NOMO-1 (cell line): ENCODE data around the gene MXRA8.
A peak's percentile ranks its signal among the peaks of the same experiment; 100 is the strongest.

Experiments used
- DNase-seq, 2 experiments: peaks; one replicate each; lab custom pipeline; 2025; ENCODE audit not compliant: unreplicated experiment in 2 of 2; lab: John Stamatoyannopoulos, UW

Gene MXRA8

DNA sequence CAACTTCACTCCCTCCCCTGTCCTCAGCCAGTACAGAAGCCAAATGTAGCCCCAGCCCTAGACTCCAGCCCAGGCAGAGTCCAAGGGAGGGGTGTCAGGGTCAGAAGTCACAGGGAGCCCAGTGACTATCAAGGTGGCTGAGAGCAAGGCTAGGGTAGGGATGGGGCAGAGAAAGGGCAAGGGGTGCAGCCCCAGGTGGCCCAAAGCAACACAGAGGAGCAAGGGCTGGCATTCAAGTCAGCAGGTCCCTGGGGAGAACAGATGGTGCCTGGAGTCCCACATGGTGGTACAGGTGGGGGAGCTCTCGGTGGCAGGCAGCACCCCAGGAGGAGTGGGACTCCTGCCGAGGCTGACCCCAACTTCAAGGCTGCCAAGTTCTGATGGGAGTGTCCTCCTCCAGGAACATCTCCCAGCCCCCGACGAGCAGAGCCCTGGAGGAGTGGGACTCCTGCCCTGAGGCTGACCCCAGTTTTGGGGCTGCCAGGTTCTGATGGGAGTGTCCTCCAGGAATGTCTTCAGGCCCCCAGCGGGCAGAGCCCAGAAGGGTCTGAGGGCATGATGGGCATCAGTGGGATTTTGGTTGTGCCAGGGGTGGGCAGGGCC is 5.5 kb downstream of the MXRA8 start:
- DNase-seq, result no peak

DNA sequence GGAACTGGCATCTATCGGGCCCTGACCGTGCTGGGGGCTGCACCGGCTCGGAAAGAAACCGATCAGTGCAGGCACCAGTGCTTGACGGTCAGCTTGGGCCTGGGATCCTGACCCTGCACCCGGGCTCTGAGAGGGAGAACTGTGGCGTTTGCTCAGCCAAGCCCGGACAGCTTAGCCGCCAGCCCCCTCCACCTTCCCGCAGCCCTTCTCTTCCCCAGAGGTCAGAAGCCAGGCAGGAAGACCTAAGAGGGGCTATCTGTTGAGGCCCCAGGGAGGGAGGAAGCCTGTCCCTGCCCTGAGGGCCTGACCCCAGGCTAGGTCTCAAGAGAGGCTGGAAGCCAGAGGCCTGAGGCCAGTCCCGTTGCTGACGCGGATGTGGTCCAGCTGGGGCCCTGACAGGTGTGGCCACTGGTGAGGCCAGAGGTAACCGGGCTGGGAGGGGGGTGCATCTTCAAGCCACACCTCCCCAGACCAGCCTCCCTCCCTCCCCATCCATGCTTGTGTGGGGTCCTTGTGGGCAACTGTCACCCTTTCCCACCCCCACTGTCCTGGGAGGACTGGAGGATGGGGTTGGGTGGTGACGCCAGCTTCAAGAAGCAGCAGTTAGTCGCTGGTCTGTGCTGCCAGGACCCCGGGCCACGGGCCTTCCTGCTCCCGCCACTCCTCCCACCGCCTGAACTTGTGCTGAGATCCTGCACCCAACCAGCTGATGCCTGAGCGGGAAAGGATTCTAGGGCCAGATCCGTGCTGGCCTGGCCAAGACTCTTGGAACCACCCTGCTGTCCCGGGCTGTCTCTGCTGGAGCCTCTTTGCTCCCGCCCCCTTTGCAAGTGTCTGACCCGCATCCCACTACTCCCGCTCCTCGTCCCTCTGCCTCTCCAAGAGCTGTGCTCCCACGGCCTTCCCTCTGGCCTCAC is 6.6 kb downstream of the MXRA8 start:
- no peak for DNase-seq

DNA sequence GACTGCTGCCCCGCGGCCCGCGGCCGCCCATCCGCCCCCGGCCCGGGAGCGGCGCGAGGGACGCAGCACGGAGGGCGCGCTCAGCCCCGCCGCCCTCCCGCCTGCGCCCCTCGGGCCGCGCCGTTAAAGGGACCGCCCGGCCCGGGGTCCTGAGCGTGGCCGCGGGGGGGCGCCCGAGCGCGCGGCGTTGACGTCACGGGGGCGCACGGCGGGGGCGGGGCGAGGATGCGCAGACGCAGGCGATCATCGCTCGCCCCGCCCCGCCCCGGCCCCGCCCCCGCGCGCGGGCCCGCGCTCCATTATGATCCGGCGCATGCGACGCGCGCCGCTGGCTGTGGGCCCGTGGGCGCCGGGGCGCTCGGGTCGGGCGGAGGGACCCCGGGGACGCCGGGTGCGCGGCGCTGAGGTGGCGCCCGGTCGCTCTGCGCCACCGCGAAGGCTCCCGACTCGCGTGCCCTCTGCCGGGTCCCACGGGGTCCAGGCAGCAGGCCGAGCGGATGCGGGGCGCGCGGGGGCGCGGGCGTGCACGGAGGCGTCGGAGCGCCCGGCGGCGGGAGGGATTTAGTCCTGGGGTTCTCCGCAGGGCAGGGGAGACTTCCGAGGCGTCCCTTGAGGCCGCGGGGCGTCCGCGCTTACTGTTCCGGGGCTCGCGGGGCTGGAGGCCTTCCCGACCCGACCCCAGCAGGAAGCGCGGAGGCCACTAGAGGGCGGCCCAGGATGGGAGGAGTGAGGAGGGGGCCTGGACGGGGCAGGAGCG is 8.9 kb downstream of the MXRA8 start, which contains the start of gene DVL1:
Gene DVL1, minus strand, starts transcription at position 163 of the 757 bp plus-strand sequence. CDS start 353 bp downstream, outside the sequence.
- peak; percentile 18 to 68 for DNase-seq

DNA sequence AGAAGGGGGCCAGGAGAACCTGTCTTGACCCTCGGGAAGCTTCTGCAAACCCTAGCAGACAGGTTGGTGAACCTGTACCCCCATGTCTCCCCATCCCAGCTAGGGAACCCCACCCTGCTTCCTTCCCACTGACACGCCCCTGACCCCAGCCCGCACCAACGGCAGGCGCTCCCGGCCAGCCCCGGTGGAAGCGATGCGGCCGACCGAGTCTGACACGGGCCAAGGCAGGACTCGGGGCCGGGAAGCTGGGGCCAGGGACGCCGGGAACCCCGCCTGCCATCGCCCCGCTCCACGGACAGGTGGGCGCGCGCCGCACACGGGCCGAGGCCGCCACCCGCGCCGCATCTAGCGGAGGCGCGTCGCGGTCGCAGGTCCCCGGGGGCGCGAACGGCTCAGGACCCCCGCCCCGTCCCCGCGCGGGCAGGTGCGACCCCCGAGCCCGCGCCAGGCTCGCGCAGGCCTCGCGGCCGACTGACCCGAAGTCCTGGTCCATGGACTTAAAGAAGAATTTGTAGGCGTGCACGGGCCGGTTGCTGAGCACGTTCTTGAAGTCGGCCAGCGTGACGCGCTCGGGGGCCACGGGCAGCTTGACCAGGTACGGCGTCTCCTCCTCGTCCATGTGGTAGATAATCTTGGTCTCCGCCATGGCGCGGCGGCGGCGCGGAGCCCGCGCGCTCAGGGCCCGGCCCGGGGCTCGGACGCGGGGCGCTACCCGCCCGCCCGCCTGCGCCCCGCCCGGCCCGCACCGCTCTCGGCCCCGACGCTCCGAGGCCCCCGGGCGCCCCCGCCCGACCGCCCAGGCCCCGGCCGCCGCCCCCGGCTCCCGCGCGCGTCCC is 9.7 kb downstream of the MXRA8 start:
- no peak for DNase-seq

DNA sequence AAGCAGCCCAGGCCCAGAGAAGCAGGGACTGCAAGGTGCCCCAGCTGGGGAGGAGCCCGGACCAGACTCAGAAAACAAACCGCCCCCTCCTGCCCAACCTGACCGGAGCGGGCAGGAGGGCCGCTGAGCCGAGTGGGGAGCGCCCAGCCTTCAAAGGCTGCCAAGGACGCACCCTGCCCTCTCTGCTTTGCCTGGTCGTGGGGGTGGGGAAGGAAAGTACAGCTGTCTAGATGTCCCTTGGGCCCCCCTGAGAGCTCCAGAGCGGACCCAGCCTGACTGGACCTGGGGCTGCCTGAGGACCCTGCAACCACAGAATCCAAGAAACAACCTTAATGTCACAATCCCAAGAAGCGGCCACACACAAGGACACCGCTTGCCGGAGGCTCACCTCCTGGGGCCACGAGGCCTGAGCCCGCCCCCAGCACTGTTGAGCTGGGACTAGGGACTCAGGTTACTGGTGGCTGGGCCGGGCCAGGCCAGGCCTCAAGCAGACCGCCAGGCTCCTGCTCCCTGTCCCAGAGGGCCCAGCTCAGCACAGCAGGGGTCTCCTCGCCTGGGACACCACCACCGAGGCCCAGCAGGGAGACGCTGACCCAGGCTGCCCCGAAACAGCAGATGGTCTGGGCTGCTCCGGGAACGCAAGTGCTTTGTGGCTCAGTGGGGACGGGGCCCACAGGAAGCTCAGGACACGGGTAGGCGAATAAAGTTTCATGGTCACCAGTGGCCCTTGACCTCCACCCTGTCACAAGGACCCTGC is 10.5 kb downstream of the MXRA8 start:
- DNase-seq, result no peak

DNA sequence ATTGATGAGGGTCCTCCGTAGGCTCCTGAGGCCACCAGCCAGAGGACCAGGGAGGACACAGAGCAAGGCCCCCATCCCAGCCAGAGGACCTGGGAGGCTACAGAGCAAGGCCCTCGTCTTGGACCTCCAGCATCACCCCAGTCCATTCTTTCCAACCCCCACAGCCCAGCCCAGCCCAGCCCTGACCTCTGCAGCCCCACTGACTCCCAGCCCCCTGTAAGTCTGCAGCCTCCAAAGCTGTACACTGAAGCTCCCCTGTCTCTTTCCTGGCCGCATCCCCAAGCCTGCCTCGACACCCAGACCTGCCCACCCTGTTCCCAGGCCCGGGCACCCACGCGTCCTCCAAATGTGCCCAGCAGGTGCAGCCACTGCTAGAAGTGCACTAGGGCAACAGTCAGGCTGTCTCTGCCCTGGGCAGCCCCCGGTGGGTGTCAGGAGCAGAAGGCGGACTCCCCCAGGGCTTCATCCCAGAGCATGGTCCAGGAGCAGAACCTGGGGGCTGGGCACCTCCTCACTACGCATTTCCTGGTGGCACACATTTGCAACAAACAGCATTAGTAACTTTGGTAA is 11.2 kb downstream of the MXRA8 start:
- no peak for DNase-seq

DNA sequence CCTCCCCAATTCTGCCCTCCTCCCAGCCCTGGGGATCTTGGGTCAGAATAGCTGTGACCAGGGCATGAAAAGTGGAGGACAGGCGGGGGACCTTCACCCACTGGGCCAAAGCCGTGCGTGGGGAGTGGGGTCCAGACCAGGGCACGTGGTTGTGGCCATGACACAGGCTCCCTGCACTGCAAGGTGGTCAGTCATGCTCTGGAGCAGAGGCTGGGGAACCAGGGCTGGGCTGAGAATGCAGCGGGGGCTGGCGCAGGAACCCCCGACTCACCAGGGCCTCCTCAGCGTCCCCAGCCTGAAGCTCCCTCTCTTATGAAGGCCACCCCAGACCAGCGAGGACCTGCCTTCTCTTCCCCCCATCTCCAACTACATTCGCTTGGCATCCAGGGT is 11.9 kb downstream of the MXRA8 start:
- DNase-seq, result no peak

DNA sequence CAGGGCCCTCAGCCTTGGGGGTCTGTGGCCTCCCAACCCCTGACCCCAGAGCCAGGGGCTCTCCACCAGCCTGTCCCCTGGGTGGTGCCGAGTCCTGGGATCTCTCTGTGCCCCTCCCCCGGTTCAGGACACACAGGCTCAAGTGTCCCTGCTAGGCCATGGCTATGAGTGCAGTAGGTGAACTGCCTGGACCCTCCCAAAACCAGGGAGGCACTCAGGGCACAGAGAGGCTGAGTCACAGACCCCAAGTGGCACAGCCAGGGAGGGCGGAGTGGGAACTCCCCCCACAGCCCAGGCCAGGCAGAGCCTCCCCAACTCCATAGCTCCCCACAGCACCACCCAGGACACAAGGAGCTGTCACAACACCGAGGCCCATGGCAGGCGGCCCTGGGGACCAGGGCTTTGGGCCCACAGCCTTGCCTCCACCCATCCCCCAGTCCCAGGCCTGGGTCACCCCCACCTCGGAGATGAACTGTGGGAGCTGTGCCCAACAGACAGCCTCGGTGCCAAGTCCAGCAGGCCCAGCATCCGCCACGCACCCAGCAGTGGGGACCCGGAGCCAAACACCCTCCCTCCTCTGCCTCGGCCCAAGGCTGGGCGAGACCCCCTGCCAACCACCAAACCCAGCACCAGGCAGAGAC is 12.4 kb downstream of the MXRA8 start:
- DNase-seq, result no peak

DNA sequence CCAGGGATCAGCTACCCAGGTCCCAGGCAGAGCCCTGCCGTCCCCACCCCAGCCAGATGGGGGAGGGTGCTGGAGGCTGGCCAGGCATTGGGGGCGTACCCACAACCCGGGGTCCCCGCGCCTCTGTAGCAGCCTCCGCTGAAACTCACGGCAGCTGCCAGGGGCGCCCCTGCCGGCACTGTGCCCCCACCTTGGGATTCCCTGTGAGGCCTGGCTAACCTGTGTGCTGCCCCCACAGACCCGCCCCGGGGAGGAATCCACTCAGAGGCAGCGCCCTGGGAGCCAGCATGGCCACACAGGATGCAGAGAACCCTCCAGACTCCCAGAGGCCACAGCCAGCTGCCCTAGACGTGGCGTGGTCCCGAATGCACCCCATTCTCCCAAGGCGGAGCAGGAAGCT is 13.0 kb downstream of the MXRA8 start:
- no peak for DNase-seq

DNA sequence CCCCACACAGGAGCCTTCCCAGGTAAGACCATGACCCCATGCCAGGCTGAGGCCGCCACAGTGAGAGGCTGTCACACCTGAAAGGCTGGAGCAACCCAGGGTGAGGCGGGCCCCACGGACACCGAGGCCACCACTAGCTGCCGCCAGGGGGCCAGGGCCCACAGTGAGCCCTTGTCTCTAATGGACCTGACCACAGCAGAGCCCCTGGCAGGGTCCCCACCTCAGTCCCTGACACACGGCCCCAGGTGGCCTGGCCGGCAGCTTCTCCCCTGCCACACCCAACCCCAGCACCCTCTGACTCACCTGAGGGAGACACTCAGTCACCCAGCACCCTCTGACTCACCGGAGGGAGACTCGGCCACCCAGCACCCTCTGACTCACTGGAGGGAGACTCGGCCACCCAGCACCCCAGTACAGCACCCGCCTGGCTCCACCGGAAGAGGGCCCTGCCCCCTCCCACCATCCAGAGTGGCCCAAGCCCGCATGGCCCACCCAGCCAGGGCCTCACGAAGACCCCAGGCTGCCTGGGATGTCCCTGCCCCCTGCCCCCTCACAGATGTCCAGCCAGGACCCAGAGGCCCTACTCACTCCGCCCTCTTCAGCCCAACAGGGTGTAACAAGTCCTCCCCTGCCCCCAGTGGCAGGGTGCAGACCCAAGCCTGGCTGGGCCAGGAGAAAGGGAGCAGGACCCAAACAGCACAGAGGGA is 13.5 kb downstream of the MXRA8 start:
- DNase-seq, result no peak

DNA sequence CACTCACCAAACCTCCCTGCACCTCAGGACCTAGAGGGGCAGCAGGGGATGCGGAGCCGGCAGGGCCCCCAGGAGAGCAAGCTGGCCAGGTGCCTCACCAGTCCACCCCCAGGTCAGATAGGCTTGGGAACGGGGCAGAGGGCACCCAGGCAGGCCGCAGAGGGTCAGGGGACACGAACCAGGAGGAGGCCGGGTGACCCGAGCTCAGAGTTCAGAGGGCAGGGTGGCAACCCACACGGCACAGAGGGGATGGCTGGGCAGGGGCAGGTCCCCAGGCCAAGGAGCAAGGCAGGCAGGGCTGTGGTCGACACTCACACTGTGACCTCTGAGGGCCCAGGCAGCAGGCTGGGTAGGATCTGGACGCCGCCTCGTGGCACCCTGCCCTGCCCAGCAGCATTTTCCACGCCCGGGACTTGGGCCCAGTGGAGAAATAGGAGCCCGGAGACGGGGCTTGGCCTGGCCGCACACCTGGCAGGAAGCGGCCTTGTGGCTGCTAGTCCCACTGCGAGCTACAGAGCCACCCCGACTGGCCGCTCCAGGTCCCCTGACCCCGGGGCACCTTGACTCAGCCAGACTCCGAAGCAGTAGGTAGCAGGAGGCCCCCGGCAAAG is 14.4 kb downstream of the MXRA8 start:
- DNase-seq, result no peak

DNA sequence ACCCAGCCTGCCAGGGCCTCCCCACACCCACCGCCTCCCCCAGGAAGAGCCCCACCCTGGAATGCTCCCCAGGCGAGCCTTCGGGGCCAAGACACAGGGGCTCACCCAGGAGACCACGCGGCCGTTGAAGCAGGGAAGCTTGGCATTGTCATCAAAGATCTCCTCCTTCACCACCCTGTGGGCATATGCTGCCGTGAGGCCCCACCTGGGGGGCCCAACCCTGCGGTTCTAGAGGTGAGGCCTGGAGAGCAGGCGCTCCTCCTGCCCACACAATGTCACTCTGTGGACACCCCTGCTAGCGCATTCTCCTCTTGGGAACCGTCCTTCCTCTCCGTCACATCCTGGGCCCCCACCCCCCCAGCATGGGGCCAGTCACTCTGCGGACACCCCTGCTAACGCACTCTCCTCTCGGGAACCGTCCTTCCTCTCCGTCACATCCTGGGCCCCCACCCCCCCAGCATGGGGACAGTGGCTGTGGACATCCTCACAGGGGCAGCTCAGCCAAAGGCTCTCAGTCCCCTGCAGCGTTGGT is 15.7 kb downstream of the MXRA8 start:
- no peak for DNase-seq

DNA sequence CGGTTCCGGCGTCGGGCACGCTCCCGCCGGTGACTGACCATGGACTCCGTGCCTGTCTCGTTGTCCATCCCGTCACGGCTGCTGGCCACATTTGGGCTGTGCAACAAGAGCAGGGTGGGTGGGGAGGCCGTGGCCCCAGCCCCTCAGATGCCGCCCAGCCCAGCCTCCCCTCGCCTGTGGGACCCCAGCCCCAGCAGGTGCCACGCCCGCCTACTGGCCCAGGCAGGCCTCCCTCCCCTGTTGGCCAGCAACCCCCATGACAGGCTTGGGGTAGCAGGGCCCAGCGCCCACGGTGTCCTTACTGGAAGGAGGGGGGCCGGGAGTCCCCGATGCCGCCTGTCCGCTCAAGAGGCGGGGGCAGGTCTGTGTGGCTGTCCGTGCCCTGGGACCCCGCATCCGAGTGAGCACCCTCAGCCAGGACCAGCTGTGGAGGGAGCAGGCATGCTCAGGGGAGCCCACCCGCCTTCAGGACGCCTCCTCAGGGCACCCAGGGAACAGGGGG is 16.2 kb downstream of the MXRA8 start:
- no peak for DNase-seq

DNA sequence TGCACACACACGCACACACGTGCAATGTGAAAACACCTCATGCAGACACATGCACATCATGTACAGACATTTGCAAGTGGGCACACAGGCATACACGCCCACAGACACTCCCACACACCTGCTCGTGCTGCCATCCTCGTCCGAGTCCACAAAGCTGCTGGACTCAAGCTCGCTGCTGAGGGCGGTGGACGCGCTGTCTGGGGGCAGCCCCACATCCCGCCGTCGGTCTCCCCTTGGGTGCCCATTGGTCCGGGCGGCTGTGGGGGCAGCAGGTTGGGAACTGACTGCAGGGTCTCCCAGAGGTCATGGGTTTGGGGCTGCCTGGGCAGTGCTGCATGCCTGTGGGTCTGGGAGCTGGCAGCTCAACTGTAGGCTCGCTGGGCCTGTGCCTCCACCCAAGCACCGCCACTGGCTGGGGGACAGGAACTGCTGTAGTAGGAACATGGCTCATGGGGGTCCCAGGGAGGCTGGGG is 16.8 kb downstream of the MXRA8 start:
- no peak for DNase-seq

DNA sequence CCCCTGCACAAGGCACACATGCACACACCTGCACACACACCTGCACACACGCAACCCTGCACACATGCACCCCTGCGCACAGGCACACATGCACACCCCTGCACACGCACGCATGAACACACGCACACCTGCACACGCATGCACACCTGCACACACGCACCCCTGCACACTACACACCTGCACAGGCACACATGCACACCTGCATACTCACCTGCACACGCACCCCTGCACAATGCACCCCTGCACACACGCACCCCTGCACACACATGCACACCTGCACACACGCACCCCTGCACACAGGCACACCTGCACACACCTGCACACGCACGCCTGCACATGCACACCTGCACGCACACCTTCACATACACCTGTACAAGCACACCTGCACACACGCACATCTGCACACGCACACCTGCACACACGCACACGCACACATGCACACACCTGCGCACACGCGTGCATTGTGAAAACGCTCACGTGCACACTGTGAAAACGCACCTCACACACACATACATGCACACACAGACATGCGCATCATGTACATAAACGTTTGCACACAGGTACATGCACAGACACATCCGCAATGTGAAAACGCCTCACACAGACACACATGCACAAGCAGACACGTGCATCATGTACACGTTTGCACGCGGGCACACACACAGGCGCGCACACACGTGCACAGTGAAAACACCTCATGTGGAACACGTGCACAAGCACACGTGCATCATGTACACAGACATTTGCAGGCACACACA is 17.4 kb downstream of the MXRA8 start:
- DNase-seq, result no peak

DNA sequence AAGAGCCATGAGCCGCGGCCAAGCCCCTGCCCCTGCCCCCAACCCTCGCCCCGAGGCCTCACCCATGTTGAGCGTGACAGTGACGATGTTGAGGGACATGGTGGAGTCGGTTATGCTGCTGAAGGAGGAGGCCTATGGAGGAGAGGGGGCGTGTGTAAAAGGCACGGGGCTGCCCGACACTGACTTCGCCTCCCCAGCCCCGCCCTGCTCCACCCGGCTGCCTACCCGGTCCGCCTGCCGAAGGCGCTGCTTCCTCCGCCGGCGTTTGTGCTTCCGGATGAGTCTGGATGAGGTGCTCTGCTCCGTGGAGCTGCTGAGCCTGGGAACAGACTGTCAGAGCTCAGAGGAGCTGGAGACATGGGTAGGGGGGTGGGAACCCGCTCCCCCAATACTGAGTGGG is 18.2 kb downstream of the MXRA8 start:
- DNase-seq, result no peak

DNA sequence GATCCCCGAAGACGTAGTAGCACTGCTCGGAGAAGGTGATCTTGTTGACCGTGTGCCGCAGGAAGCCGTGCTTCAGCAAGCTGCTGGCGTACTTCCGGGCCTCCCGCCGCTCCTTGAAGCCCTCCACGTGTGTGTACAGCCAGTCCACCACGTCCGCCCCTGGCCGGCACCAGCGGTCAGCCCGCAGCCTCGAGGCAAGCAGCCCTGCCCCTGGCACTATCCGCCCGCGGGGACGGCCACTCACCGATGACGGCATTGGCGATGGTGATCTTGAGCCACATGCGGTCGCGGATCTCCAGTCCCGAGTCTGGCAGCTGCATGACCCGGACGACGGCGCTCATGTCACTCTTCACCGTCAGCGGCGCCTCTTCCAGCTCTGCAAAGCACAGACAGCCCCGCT is 20.1 kb downstream of the MXRA8 start:
- no peak for DNase-seq
